Measurements from ENCODE around the gene BEGAIN. TPM values are rescaled to one million over a fixed set of nuclear protein-coding genes. Genes with fewer than 3 reads are reported as not detected.

Gene BEGAIN
- total and polyA plus RNA-seq, 9 of the 15 experiments (the other 6 are each of a cell fraction or from before 2014, with no cell fraction given): 0.07 to 0.68 (median 0.55) TPM; not detected in 3

DNA sequence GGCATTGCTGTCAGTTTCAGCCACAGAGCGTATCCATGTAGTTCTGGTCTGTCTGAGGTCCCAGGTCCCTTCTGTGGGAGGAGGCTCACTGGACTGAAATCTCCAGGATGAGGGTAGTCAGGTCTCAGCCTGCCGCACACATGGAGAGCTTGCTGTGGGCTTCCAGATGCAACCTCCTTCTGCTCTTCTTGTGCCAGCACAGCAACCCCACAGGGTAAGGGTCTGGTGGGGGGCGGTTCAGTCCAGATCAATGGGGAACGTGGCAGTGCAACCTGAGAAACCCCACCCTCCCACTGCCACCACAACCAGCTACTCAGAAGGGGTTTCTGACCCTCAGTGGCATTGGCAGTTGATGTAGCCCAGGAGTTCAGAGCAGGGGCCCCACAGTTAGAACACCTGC is 61.2 kb downstream of the BEGAIN start:
- intact Hi-C loops (cut with micrococcal nuclease): no loop called here
- H3K27ac ChIP-seq (ENCODE audit: extremely low read depth, low read depth, low read length): no peak overlapping the region
- in situ Hi-C loops (cut with MboI): no loop called here
- H3K9me1 ChIP-seq (ENCODE audit: control insufficient read depth, insufficient read depth, low read length): no peaks in the 10 kb centered on the region
- no TSS peak for BruUV-seq (replicated peaks)
- H3K4me1 ChIP-seq (replicated peaks in 1 of 2; ENCODE audit: control insufficient read depth in 2 of 2, insufficient read depth in 2 of 2, low read length in 2 of 2): no peaks in the 10 kb centered on the region; a peak in 1 of 5 replicates
- no peak overlapping the region for H3K4me2 ChIP-seq (ENCODE audit: insufficient read depth, low read length)
- no peak overlapping the region for H2AFZ ChIP-seq (ENCODE audit: low read depth, low read length)
- no peaks in the 10 kb centered on the region for H3K27me3 ChIP-seq (ENCODE audit: control insufficient read depth in 2 of 2, insufficient read depth in 2 of 2, low read length in 2 of 2)
- TF ChIP-seq TBP (optimal IDR thresholded peaks at IDR 0.05; ENCODE audit: low read depth, low read length) (no peak), ZBED1 (IDR thresholded peaks at IDR 0.05) (no peak), ZNF197 (CRISPR knock-in tag; IDR thresholded peaks at IDR 0.05; ENCODE audit: low read depth) (no peak), MCM3 (IDR thresholded peaks at IDR 0.05) (no peak), ZNF408 (CRISPR knock-in tag; IDR thresholded peaks at IDR 0.05; ENCODE audit: low read depth) (no peak), NUFIP1 (IDR thresholded peaks at IDR 0.05; ENCODE audit: partially characterized antibody) (no peak), HCFC1 (IDR thresholded peaks at IDR 0.05; ENCODE audit: low read depth, low read length) (no peak), MTA2 (IDR thresholded peaks at IDR 0.05; ENCODE audit: low read depth) (no peak)
- H3K9me3 ChIP-seq (replicated peaks; ENCODE audit: control insufficient read depth, insufficient read depth, low read depth, low read length): no peaks in the 10 kb centered on the region; the same call in 1 of the 2 replicates
- ChIA-PET CTCF (ENCODE audit: low intra/inter-chr PET ratio) (no interaction called here), POLR2A (interaction anchor here (0.6 to 0.7 kb wide), 2 partner anchors 24 to 118 kb away, joined by 3 to 4 read pairs; no protein-coding TSS in a partner anchor)
- ATAC-seq (no peak), DNase-seq (ENCODE audit: extremely low read depth in 1 of 4, low spot score in 3 of 4) (no peak), FAIRE-seq (no peak)
- H3K9ac ChIP-seq (ENCODE audit: insufficient read depth in 1 of 2, low read depth in 2 of 2, low read length in 2 of 2): no peak overlapping the region
- 84% methylated on average over 4 of the region's 4 CpGs for WGBS (ENCODE audit: insufficient coverage, low coverage, missing lambda C conversion rate)
- no peaks in the 10 kb centered on the region for H4K20me1 ChIP-seq (replicated peaks; ENCODE audit: control insufficient read depth, insufficient read depth, low read length)
- no peak overlapping the region for H3K4me3 ChIP-seq
- no peaks in the 10 kb centered on the region for H3K79me2 ChIP-seq (ENCODE audit: control insufficient read depth, insufficient read depth, low read length)
- peaks cover 4% of the 10 kb centered on the region; the same call in 2 of the 3 replicates for H3K36me3 ChIP-seq (ENCODE audit: control insufficient read depth, insufficient read depth, low read length)

DNA sequence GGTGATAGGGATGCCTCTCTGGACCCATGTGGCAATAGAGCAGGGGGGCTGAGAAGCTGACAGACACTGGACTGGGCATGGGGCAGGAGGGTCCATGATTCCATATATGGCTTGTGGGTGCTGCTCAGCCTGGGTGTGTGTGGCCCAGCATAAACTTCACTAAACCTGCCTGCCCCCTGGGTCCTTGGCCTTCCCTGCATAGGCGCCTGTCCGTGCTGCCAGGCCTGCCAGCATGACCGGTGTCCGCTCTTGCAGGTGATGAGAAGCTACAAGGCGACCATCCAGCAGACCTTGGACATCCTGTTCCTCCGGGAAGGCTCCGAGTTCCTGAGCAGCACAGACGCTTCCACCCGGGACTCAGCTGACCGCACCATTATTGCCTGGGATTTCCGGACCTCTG is 61.6 kb downstream of the BEGAIN start:
- no peaks in the 10 kb centered on the region; a peak in 1 of 5 replicates for H3K4me1 ChIP-seq (replicated peaks in 1 of 2; ENCODE audit: control insufficient read depth in 2 of 2, insufficient read depth in 2 of 2, low read length in 2 of 2)
- no peak overlapping the region for H3K27ac ChIP-seq (ENCODE audit: extremely low read depth, low read depth, low read length)
- H3K27me3 ChIP-seq (ENCODE audit: control insufficient read depth in 2 of 2, insufficient read depth in 2 of 2, low read length in 2 of 2): no peaks in the 10 kb centered on the region
- no peak overlapping the region for H3K4me2 ChIP-seq (ENCODE audit: insufficient read depth, low read length)
- no peak overlapping the region for H3K4me3 ChIP-seq
- POLR2A ChIA-PET: interaction anchor here (0.6 to 1.1 kb wide), 3 partner anchors 9 to 118 kb away, joined by 3 to 4 read pairs (median 4); no protein-coding TSS in a partner anchor
- H2AFZ ChIP-seq (ENCODE audit: low read depth, low read length): no peak overlapping the region
- no peak for FAIRE-seq
- intact Hi-C loops (cut with micrococcal nuclease) (loop anchor here (1.0 to 2.0 kb wide), 2 partner anchors 120 to 137 kb away; no protein-coding TSS in a partner anchor), in situ Hi-C loops (cut with MboI) (no loop called here)
- CTCF ChIA-PET (ENCODE audit: low intra/inter-chr PET ratio): no interaction called here
- TF ChIP-seq FOXP1 (CRISPR knock-in tag; IDR thresholded peaks at IDR 0.05) (no peak), MECOM (CRISPR knock-in tag; IDR thresholded peaks at IDR 0.05) (no peak), POLR2G (IDR thresholded peaks at IDR 0.05; ENCODE audit: low read depth, low read length) (no peak)
- no peak for DNase-seq (ENCODE audit: extremely low read depth in 1 of 4, low spot score in 3 of 4)
- H4K20me1 ChIP-seq (replicated peaks; ENCODE audit: control insufficient read depth, insufficient read depth, low read length): no peaks in the 10 kb centered on the region
- no peaks in the 10 kb centered on the region for H3K79me2 ChIP-seq (ENCODE audit: control insufficient read depth, insufficient read depth, low read length)
- H3K9me1 ChIP-seq (ENCODE audit: control insufficient read depth, insufficient read depth, low read length): no peaks in the 10 kb centered on the region
- no peaks in the 10 kb centered on the region; the same call in 1 of the 2 replicates for H3K9me3 ChIP-seq (replicated peaks; ENCODE audit: control insufficient read depth, insufficient read depth, low read depth, low read length)
- no peak for ATAC-seq
- H3K9ac ChIP-seq (ENCODE audit: insufficient read depth in 1 of 2, low read depth in 2 of 2, low read length in 2 of 2): no peak overlapping the region
- WGBS (ENCODE audit: insufficient coverage, low coverage, missing lambda C conversion rate): 81% methylated on average over 11 of the region's 11 CpGs
- no TSS peak for BruUV-seq (replicated peaks)
- peaks cover 4% of the 10 kb centered on the region; the same call in 2 of the 3 replicates for H3K36me3 ChIP-seq (ENCODE audit: control insufficient read depth, insufficient read depth, low read length)

Measured in K562 (cell line).